Adipocyte (in vitro differentiated cells): ENCODE measurements around the gene RDH8.

ENCODE experiments used
- DNase-seq: peaks from one replicate; pipeline ENCODE4 v3.0.0-alpha.2; 2015; ENCODE audit warnings: low read depth
- H3K27me3 ChIP-seq: replicated peaks from 2 replicates; pipeline ENCODE4 v1.7.0; 2013; ENCODE audit warnings: mild to moderate bottlenecking, low read length, moderate library complexity; ENCODE audit not compliant: control insufficient read depth, insufficient read depth
- H3K36me3 ChIP-seq: 2 replicates; pipeline ENCODE4 v1.7.0; 2013; ENCODE audit warnings: low read length, mild to moderate bottlenecking, moderate library complexity; ENCODE audit not compliant: control insufficient read depth, insufficient read depth, severe bottlenecking
- H3K4me1 ChIP-seq: 2 replicates; pipeline ENCODE4 v1.7.0; 2013; ENCODE audit warnings: mild to moderate bottlenecking, low read length, moderate library complexity; ENCODE audit not compliant: control insufficient read depth, insufficient read depth
- H3K4me3 ChIP-seq: 2 replicates; pipeline ENCODE4 v1.7.0; 2013; ENCODE audit warnings: mild to moderate bottlenecking, low read length, moderate library complexity
- H3K9ac ChIP-seq: 2 replicates; pipeline ENCODE4 v1.7.0; 2013; ENCODE audit warnings: mild to moderate bottlenecking, low read length, moderate library complexity
- H3K9me3 ChIP-seq: 2 replicates; pipeline ENCODE4 v1.7.0; 2013; ENCODE audit warnings: mild to moderate bottlenecking, low read length, moderate library complexity; ENCODE audit not compliant: control insufficient read depth

The RDH8 gene, protein sequence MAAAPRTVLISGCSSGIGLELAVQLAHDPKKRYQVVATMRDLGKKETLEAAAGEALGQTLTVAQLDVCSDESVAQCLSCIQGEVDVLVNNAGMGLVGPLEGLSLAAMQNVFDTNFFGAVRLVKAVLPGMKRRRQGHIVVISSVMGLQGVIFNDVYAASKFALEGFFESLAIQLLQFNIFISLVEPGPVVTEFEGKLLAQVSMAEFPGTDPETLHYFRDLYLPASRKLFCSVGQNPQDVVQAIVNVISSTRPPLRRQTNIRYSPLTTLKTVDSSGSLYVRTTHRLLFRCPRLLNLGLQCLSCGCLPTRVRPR

DNA sequence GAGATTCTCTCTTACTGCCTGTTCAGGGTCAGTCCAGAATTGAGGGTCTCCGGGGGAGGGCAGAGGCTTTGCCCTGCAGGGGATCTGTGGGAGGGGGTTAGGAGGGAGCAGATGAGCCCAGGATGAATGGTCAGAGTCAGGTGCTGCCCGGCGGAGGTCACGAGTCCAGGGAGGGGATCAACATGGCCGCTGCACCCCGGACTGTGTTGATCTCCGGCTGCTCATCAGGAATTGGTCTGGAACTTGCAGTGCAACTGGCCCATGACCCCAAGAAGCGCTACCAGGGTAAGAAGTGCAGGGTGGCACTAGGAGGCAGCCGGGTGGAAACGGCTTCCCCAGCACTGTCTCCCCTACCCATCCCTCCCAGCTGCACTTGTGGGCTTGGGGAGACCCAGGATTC is at the start of gene RDH8:
Gene RDH8 (plus strand): TSS at position 168 of the 400 bp plus-strand sequence. CDS start 15 bp downstream, at position 183.
- Histone ChIP-seq H3K9ac (peak within 1 kb of the TSS; percentile 62), H3K27me3 (no peaks in the 10 kb centered on the region), H3K9me3 (no peaks in the 10 kb centered on the region), H3K4me3 (no peak within 1 kb of the TSS), H3K4me1 (peaks cover 34% of the 10 kb centered on the region), H3K36me3 (no peaks in the 10 kb centered on the region)
- no peak for DNase-seq

DNA sequence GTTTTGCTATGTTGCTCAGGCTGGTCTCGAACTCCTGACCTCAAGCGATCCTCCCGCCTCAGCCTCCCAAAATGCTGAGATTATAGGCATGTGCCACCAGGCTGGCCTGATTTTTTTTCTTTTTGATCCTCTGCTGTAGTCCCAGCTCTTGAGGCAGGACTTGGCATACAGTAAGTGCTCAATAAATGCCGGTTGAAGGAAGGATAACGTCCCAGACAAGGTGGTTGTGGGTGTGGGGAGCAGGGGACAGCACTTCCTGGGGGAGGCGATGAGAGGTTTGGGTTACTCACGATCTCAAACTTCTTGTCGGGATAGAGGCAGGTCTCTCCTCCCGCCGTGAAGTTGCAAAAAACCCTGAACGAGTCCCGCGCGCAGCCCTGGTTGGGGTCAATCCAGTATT is 47.3 kb upstream of the RDH8 start:
- Histone ChIP-seq H3K4me3 (no peak overlapping the region), H3K9me3 (no peaks in the 10 kb centered on the region), H3K36me3 (peaks cover 80% of the 10 kb centered on the region), H3K9ac (no peak overlapping the region), H3K4me1 (no peaks in the 10 kb centered on the region), H3K27me3 (no peaks in the 10 kb centered on the region)
- DNase-seq: no peak

DNA sequence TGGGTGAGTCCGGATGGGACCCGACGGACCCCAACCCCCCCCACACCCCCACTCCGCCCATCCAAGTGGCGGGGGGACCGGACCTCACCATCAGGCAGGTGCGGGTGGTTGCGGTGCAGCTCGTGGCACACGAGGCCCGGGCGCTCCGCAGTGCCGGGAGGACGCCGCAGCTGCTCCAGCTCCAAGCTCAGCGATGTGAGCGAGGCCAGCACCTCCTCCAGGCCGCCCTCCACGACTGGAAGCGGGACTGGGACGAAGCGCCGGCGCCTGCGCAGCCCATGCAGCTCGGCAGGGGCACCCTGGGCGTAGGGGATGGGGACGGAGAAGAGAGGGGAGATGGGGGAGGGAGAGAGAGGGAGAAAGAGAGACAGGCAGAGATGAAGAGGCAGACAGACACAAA is 46.8 kb upstream of the RDH8 start:
- DNase-seq: no peak
- Histone ChIP-seq H3K36me3 (peaks cover 81% of the 10 kb centered on the region), H3K4me3 (no peak overlapping the region), H3K27me3 (no peaks in the 10 kb centered on the region), H3K4me1 (no peaks in the 10 kb centered on the region), H3K9me3 (no peaks in the 10 kb centered on the region), H3K9ac (no peak overlapping the region)

DNA sequence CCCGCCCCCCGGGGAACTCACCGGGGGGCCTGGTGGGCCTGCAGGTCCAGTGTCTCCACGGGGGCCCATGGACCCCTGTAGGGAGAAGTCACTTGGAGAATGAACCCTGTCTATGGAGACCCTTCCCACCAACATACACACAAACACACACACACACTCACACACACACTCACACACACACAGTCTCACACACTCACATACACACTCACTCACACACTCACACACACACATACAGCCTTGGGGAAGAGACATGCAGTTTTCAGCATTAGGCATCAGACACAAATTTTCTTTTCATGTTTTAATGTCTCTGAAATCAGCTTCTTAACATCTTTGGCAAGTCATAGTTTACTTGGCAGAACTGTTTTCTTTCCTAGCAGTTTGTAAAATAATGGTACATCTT is 46.0 kb upstream of the RDH8 start:
- H3K4me3 ChIP-seq: no peak overlapping the region
- H3K27me3 ChIP-seq: no peaks in the 10 kb centered on the region
- no peaks in the 10 kb centered on the region for H3K9me3 ChIP-seq
- H3K4me1 ChIP-seq: no peaks in the 10 kb centered on the region
- H3K36me3 ChIP-seq: peaks cover 83% of the 10 kb centered on the region
- no peak for DNase-seq
- no peak overlapping the region for H3K9ac ChIP-seq

DNA sequence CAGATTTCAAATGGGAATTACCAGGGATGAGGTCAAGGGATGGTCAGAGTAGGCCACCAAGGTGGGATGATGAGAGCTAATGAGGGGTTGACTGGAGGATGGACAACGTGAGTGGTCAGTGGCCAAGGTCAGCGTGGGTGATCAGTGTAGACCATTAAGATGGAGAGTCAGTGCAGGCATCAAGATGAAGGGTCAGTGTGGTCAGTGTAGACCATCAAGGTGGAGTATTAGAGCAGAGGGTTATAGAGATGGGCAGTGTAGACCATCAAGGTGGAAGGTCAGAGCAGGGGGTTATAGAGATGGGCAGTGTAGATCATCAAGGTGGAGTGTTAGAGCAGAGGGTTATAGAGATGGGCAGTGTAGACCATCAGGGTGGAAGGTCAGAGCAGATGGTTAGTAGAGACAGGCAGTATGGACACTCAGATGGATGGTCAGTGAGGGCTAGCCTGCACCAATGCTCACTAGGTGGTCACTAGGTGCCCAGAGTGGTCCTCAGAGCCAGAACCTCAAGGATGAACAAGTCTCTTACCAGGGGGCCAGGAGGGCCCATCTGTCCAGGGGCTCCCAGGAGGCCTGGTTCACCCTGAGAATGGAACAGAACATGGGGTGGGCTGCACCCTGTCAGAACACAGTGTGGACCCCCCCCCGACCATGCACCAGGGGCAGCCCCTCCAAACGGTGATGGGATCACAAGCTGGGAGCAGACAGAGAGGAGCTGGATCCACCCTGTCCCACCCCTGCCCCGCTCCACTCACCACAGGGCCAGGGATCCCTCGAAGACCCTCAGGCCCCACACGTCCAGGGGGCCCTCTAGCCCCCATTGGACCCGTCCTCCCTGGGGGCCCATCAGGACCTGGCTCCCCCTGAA is 44.2 kb upstream of the RDH8 start:
- Histone ChIP-seq H3K9ac (no peak overlapping the region), H3K27me3 (no peaks in the 10 kb centered on the region), H3K4me1 (no peaks in the 10 kb centered on the region), H3K9me3 (no peaks in the 10 kb centered on the region), H3K36me3 (peaks cover 85% of the 10 kb centered on the region), H3K4me3 (no peak overlapping the region)
- DNase-seq: no peak

DNA sequence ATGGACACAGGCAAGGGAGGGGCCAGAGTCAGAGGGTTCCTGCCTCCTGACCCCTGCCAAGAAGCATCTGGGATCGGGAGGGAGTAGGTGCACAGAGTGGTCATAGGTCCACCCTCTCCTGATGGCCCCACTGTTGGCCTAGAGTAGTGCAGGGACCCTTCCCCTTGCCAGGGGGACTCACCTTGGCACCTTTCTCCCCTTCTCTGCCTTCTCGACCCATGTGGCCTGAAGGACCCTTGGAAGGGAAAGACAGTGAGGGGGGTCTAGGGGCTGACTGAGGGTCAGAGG is 43.7 kb upstream of the RDH8 start:
- H3K4me1 ChIP-seq: no peaks in the 10 kb centered on the region
- no peaks in the 10 kb centered on the region for H3K9me3 ChIP-seq
- peaks cover 85% of the 10 kb centered on the region for H3K36me3 ChIP-seq
- H3K4me3 ChIP-seq: no peak overlapping the region
- H3K9ac ChIP-seq: no peak overlapping the region
- no peaks in the 10 kb centered on the region for H3K27me3 ChIP-seq
- DNase-seq: no peak

DNA sequence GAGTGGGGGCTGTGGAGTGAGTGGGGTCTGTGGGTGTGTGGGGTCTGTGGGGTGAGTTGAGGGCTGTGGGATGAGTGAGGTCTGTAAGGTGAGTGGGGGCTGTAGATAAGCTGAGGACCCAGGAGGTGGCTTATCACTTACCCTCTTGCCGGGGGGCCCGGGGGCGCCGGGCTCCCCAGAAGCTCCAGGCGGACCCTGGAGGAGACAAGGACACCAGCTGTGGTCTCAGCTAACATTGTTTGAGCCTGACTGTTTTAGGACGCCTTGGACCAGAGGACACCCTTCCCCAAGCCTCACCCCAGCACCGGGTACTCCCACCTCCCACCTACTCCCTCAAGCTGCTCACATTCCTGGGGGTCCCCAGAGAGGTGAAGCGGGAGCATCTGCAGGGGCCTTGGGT is 42.8 kb upstream of the RDH8 start:
- Histone ChIP-seq H3K36me3 (peaks cover 87% of the 10 kb centered on the region), H3K9me3 (no peaks in the 10 kb centered on the region), H3K4me1 (no peaks in the 10 kb centered on the region), H3K4me3 (no peak overlapping the region), H3K9ac (no peak overlapping the region), H3K27me3 (no peaks in the 10 kb centered on the region)
- DNase-seq: no peak

DNA sequence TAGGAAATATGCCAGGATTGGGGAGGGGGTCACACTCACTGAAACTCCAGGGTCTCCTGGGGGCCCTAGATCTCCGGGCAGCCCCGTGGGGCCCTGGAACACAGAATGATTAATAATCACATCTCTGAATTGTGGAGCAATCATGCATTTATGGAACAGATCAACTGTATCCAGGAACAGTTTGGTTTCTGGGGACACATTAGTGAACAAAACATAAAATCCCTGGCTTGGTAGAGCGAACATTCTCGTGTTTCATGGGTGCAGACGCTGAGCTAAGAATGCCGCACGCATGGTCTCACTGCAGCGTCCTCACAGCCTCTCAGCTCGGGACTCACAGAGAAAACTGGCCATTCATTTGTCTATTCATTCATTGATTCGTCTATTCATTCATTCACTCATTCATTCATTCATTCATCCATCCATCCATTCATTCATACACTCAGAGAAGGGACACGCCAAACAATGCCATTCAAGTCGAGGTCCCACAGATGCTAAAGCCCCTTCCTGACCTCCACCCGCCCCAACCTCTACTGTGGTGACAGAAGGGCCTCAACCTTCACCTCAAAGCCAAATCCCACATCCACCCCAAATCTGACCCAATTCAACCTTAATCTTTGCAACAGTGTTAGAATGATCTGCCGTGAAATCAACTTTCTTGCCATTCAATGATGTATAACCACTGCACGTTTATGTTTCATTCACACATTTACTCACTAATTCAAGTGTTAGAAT is 42.0 kb upstream of the RDH8 start:
- Histone ChIP-seq H3K4me3 (no peak overlapping the region), H3K9ac (no peak overlapping the region), H3K36me3 (peaks cover 89% of the 10 kb centered on the region), H3K9me3 (no peaks in the 10 kb centered on the region), H3K4me1 (no peaks in the 10 kb centered on the region), H3K27me3 (no peaks in the 10 kb centered on the region)
- DNase-seq: no peak

DNA sequence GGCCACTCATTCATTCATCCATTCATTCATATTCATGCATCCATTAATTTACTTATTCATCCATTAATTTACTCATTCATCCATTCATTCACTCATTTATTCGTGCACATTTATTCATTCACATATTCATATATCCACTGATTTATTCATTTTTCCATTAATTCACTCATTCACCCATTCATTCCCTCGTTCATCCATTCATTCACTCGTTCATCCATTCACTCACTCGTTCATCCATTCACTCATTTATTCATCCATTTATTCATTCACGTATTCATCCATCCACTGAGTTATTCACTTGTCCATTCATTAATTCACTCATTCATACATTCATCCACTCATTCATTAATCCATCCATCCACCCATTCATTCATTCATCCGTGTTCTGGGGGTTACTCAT is 41.2 kb upstream of the RDH8 start:
- H3K4me1 ChIP-seq: no peaks in the 10 kb centered on the region
- no peak overlapping the region for H3K9ac ChIP-seq
- H3K4me3 ChIP-seq: no peak overlapping the region
- H3K9me3 ChIP-seq: no peaks in the 10 kb centered on the region
- DNase-seq: no peak
- peaks cover 90% of the 10 kb centered on the region for H3K36me3 ChIP-seq
- no peaks in the 10 kb centered on the region for H3K27me3 ChIP-seq

DNA sequence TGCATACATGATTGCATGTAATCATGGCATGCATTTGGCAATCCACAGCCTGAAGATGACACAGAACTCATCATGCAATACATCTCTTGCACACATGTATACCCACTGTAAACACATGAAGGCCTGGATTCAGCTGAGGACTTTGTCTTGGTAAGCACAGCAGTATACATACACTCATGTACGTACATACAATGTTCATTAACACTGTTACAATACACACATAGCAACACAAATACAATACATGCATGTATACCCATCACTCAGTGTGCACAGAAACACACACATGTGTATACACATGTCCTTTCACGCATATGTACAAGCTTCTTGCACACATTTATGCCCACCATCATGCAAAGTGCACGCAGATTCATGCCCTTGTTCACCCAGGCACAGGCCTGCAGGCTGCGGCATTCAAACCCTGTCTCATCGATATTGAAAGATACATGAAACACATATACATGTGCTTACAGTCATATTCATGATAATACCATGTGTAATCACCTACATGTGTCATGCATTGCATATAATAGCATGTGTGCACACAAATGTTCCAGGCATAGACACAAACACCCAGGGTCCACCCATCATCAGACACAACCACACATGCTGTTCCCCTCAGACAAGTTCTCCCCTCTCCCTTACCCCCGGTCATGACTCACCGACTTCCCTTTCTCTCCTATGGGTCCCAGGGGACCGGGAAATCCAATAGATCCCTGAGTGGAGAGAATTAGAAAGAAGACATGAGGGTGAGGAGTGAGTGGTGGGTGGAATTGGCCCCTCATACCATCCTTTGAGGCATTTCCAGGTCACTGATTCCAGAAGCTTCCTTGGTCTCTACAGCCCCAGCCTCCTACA is 31.6 kb upstream of the RDH8 start:
- Histone ChIP-seq H3K9me3 (no peaks in the 10 kb centered on the region), H3K36me3 (peaks cover 89% of the 10 kb centered on the region), H3K27me3 (no peaks in the 10 kb centered on the region), H3K9ac (no peak overlapping the region), H3K4me1 (peaks cover 17% of the 10 kb centered on the region), H3K4me3 (no peak overlapping the region)
- no peak for DNase-seq
